ENCODE measurements around the gene DEXI. TPM values are rescaled to one million over a fixed set of nuclear protein-coding genes. Genes with fewer than 3 reads are reported as not detected.
A peak's percentile ranks its signal among the peaks of the same experiment; 100 is the strongest.

The DEXI gene
- total and polyA plus RNA-seq, 10 donors: 14.9 to 81.5 (median 33.5) TPM

GRCh38 chr16:10881479-10882030 is 60.7 kb downstream of the DEXI start:
- Histone ChIP-seq H3K36me3 (peaks cover 0 to 36% (median 15%) of the 10 kb centered on the region in 6 donors), H3K27me3 (replicated peaks in 1 of 7) (peaks cover 0 to 21% (median 0%) of the 10 kb centered on the region in 7 donors), H3K4me3 (peak overlapping the region in 4 of 8 donors; percentile 77 to 94 (median 90)), H3K4me1 (peaks cover 37 to 99% (median 93%) of the 10 kb centered on the region in 6 donors), H3K27ac (peak overlapping the region in 6 of 8 donors; percentile 27 to 91 (median 84)), H3K9me3 (no peaks in the 10 kb centered on the region)
- DNase-seq: no peak
- intact Hi-C loops (cut with DNase I; ENCODE audit: low total_unique reads): no loop called here
- 37 to 51% (median 40%) methylated on average over 7 of the region's 7 CpGs for WGBS, 5 donors
- TF ChIP-seq POLR2A (IDR thresholded peaks at IDR 0.05): no peak
- no peak for TF ChIP-seq CTCF (IDR thresholded peaks at IDR 0.05 in 8 of 11, conservative IDR thresholded peaks at IDR 0.05 in 3 of 11)

- TF ChIP-seq CTCF (IDR thresholded peaks at IDR 0.05 in 8 of 11, conservative IDR thresholded peaks at IDR 0.05 in 3 of 11): no peak
- no peak for TF ChIP-seq POLR2AphosphoS5 (IDR thresholded peaks at IDR 0.05)
- TF ChIP-seq POLR2A (IDR thresholded peaks at IDR 0.05): no peak
- no peaks in the 10 kb centered on the region for H3K9me3 ChIP-seq
- H3K4me3 ChIP-seq: peak overlapping the region in 6 of 8 donors; percentile 77 to 94 (median 90)
- peaks cover 0 to 31% (median 15%) of the 10 kb centered on the region in 6 donors for H3K36me3 ChIP-seq
- DNase-seq: no peak
- intact Hi-C loops (cut with DNase I; ENCODE audit: low total_unique reads): no loop called here
- H3K27me3 ChIP-seq (replicated peaks in 1 of 7): peaks cover 0 to 21% (median 0%) of the 10 kb centered on the region in 7 donors
- peak overlapping the region in 7 of 8 donors; percentile 41 to 91 (median 83) for H3K27ac ChIP-seq
- 53 to 68% (median 57%) methylated on average over 10 of the region's 10 CpGs for WGBS, 5 donors
- peaks cover 32 to 99% (median 93%) of the 10 kb centered on the region in 6 donors for H3K4me1 ChIP-seq
These were observed 61.4 kb downstream of the DEXI start for GRCh38 chr16:10880594-10881452.

GRCh38 chr16:10879681-10880589 is 62.3 kb downstream of the DEXI start:
- no peak for DNase-seq
- TF ChIP-seq CTCF (IDR thresholded peaks at IDR 0.05 in 8 of 11, conservative IDR thresholded peaks at IDR 0.05 in 3 of 11) (no peak), POLR2A (IDR thresholded peaks at IDR 0.05) (no peak), POLR2AphosphoS5 (IDR thresholded peaks at IDR 0.05) (no peak)
- H3K4me3 ChIP-seq: peak overlapping the region; percentile 50 to 94 (median 88)
- peaks cover 0 to 21% (median 0%) of the 10 kb centered on the region in 7 donors for H3K27me3 ChIP-seq (replicated peaks in 1 of 7)
- H3K27ac ChIP-seq: peak overlapping the region in 7 of 8 donors; percentile 66 to 91 (median 83)
- peaks cover 0 to 28% (median 15%) of the 10 kb centered on the region in 6 donors for H3K36me3 ChIP-seq
- H3K9me3 ChIP-seq: no peaks in the 10 kb centered on the region
- intact Hi-C loops (cut with DNase I; ENCODE audit: low total_unique reads): loop anchor here (5.0 kb wide), 1 partner anchor 138 kb away; the partner anchor contains the start of gene NUBP1
- 24 to 43% (median 24%) methylated on average over 21 of the region's 21 CpGs for WGBS, 5 donors
- peaks cover 27 to 99% (median 93%) of the 10 kb centered on the region in 6 donors for H3K4me1 ChIP-seq

Other genes starting within 250 kb of the DEXI start
- gene TEKT5, start 247.5 kb downstream of the DEXI start, total RNA-seq: 1 to 10 TPM in 2 of 7 donors, under 1 TPM in 2, not detected in 3; 0.43 to 1.5 (median 0.97) TPM
- under 1 TPM; 0.17 to 0.22 (median 0.17) TPM for gene TEKT5, start 247.5 kb downstream of the DEXI start, polyA plus RNA-seq
- 10 to 100 TPM; 22.8 to 47.5 (median 32.8) TPM for gene NUBP1, start 198.6 kb downstream of the DEXI start, total RNA-seq
- 10 to 100 TPM; 47.3 to 52.2 (median 49.4) TPM for gene NUBP1, start 198.6 kb downstream of the DEXI start, polyA plus RNA-seq
- gene TVP23A, start 123.7 kb downstream of the DEXI start, total RNA-seq: 1 to 10 TPM in 3 of 7 donors, under 1 TPM in 3, not detected in 1; 0.42 to 2.2 (median 1.2) TPM
- 1 to 10 TPM in 1 of 3 donors, under 1 TPM in 2; 0.29 to 1.1 (median 0.72) TPM for gene TVP23A, start 123.7 kb downstream of the DEXI start, polyA plus RNA-seq
- gene CIITA, start 65.3 kb downstream of the DEXI start, total RNA-seq: 100 to 1,000 TPM in 6 of 7 donors, 10 to 100 TPM in 1; 88.0 to 179 (median 143) TPM
- gene CIITA, start 65.3 kb downstream of the DEXI start, polyA plus RNA-seq: 10 to 100 TPM; 67.0 to 93.6 (median 81.8) TPM
- 10 to 100 TPM; 32.1 to 54.6 (median 43.8) TPM for gene CLEC16A, start 2.1 kb upstream of the DEXI start, total RNA-seq
- gene CLEC16A, start 2.1 kb upstream of the DEXI start, polyA plus RNA-seq: 10 to 100 TPM in 1 of 3 donors, 1 to 10 TPM in 2; 7.3 to 15.9 (median 8.2) TPM

All from spleen (tissue), 11 donors.